Kidney epithelial cell (primary cell): ENCODE measurements around the gene ARID3A. TPM values are rescaled to one million over a fixed set of nuclear protein-coding genes. Genes with fewer than 3 reads are reported as not detected.

Experiments
- DNase-seq: peaks from one replicate; pipeline ENCODE4 v3.0.0-alpha.2; 2010; ENCODE audit warnings: low read depth
- H3K27me3 ChIP-seq: 2 replicates; pipeline ENCODE4 v1.6.0; 2011; ENCODE audit warnings: low read length; ENCODE audit not compliant: control insufficient read depth, insufficient read depth
- H3K36me3 ChIP-seq: 2 replicates; pipeline ENCODE4 v1.5.1; 2011; ENCODE audit warnings: low read length; ENCODE audit not compliant: control insufficient read depth, insufficient read depth
- H3K4me3 ChIP-seq: 2 replicates; pipeline ENCODE4 v1.5.1; 2011; ENCODE audit warnings: low read depth, mild to moderate bottlenecking, control low read depth, low read length
- CTCF ChIP-seq: IDR thresholded peaks from 2 replicates; pipeline ENCODE4 v1.5.1; 2011; ENCODE audit warnings: mild to moderate bottlenecking, moderate library complexity, low read length, control low read depth, inconsistent platforms; ENCODE audit not compliant: insufficient read depth, poor library complexity, severe bottlenecking
- total RNA-seq: library from RNA; depleted of rRNA; stranded (reverse); fragments of >200 nt; gene quantifications from 2 replicates; pipeline ENCODE4 v1.2.3, GENCODE V29; 2015

ARID3A gene
- total RNA-seq, 1 donor from 2014 or later, result 27.4 TPM

DNA sequence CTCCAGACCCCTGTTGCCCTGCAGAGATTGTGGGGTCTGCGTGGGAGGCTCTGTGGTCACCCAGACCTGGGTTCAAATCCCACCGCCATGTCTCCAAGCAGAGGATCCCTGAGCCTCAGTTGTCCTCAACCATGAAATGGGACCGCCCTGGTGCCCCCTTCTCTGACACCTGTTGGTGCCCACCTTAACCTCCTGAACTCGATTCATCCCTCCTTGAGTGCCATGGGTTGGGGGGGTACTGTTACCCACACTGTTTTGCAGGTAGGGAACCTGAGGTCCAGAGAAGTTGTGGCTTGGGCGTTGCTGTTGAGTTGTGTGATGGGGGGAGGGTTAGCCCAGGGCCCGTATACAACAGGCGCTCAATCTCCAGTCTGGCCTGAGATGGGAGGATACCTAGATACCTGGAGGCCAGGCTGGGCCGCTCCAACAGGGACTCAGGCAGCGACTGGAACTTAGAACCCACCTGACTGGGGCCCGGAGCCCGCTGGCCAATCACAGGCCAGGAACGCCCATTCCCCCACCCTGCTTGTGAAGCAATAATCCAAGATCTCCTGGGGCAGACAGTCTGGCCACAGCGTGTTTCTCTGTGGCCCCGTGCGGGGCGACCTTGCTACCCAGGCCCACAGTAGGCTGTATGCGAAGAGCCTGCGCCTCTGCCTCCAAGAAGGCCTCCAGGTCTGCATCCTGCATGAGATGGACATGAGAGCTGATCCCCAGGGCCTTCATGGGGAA lies 2.8 kb downstream of the ARID3A start:
- no peak for DNase-seq
- H3K27me3 ChIP-seq, result no peaks in the 10 kb centered on the region
- no peak for TF ChIP-seq CTCF
- no peaks in the 10 kb centered on the region for H3K36me3 ChIP-seq
- no peak overlapping the region for H3K4me3 ChIP-seq

DNA sequence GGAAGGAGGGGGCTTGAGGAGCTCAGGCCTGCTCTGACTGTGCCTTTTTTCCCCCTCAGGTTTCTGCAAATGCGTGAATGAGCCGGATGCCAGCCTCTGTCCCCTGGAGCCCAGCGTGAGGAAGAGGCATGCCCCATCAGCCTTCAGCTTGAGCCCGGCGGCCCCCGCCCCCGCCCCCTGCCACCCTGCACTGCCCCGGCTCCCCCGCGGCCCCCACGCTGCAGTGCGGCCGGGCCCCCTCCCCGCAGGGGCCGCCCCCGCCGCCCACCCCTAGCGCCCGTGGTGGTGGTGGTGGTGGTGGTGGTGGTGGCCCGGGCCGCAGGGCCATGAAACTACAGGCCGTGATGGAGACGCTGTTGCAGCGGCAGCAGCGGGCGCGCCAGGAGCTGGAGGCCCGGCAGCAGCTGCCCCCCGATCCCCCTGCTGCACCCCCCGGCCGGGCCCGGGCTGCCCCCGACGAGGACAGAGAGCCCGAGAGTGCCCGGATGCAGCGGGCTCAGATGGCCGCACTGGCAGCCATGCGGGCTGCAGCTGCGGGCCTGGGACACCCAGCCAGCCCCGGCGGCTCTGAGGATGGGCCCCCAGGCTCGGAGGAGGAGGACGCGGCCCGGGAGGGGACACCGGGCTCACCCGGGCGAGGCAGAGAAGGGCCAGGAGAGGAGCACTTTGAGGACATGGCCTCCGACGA lies 3.5 kb downstream of the ARID3A start:
- no peaks in the 10 kb centered on the region for H3K36me3 ChIP-seq
- no peak overlapping the region for H3K4me3 ChIP-seq
- DNase-seq, result no peak
- no peaks in the 10 kb centered on the region for H3K27me3 ChIP-seq
- no peak for TF ChIP-seq CTCF

DNA sequence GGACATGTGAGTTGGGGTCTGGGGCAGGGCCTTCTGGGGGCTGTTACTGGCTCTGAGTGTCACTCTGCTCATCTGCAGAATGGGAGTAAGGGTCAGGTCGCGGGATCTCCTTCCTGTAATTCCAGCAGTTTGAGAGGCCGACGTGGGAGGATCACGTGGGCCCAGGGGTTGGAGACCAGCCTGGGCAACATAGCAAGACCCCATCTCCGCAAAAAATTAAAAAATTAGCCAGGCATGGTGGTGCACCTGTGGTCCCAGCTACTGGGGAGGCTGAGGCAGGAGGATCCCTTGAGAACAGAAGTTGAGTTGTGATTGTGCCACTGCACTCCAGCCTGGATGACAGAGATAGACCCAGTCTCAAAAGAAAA lies 4.0 kb downstream of the ARID3A start:
- Histone ChIP-seq H3K36me3 (no peaks in the 10 kb centered on the region), H3K27me3 (no peaks in the 10 kb centered on the region), H3K4me3 (no peak overlapping the region)
- no peak for TF ChIP-seq CTCF
- DNase-seq, result no peak

DNA sequence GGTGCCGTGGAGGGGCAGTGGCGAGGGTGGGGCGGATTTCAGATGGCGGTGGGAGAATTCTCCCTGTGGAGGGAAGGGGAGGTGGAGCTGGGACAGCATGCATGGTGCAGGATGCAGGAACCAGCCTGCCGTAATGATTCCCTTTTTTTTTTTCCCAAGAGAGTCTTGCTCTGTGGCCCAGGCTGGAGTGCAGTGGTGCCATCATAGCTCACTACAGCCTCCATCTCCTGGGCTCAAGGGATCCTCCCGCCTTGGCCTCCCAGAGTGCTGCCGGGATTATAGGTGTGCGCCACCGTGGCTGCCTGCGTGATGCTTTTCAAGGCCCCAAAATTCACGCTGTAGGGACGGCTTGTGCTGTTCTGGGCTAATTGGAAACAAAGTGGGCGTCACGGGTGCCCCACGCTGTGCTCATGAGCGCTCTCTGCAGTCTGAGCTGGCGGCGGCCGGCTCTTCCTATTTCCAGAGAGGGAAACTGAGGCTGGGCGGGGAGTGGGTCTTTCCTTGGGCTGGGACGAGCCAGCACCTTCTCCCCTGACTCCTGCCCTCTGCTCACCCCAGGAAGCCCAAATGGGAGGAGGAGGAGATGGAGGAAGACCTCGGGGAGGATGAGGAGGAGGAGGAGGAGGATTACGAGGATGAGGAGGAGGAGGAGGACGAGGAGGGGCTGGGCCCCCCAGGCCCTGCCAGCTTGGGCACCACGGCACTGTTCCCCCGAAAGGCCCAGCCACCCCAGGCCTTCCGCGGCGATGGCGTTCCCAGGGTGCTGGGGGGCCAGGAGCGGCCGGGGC lies 6.2 kb downstream of the ARID3A start:
- no peaks in the 10 kb centered on the region for H3K36me3 ChIP-seq
- no peaks in the 10 kb centered on the region for H3K27me3 ChIP-seq

DNA sequence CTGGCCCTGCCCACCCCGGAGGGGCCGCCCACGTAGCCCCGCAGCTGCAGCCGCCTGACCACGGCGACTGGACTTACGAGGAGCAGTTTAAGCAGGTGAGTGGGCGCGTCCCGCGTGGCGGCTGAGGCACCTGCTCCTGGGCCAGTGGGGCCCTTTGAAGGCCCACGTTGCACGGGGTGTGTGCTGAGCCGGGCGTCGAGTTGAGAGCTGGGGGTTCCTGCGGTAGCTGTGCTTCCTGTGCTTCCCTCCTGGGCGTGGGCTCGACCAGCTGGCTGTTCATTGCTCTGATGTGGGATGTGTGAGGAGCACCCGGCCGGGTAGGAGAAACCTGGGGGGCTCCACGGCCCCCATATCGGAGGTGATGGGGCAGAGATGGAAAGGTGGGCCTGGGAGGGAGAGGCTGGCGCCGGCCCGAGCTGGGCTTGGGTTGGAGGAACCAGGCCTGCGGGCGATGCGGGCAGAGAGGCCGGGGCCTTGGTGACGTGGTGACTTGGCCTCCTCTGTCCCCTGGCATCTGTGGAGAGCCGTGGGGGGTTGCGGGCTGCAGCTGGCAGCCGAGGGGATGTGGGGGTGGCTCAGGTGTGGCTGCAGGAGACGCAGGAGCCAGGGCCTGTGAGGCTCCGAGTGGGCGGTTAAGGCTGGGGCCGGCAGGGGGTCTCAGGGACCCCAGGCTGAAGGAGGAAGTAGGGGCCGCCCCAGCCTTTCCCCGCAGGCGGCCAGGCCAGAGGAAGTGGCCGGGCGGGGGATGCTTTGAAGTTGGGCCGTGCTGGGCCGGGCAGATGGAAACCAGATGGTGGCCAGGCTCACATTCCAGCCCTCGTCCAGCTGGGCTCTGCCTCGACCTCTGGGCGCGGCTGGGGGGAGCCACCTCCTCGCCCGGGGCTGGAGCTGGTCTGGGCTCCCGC lies 7.1 kb downstream of the ARID3A start:
- H3K4me3 ChIP-seq, result no peak overlapping the region
- H3K27me3 ChIP-seq, result no peaks in the 10 kb centered on the region
- H3K36me3 ChIP-seq, result no peaks in the 10 kb centered on the region
- DNase-seq, result no peak
- no peak for TF ChIP-seq CTCF

More for the DNA sequence above, 6.2 kb downstream of the ARID3A start:
- no peak overlapping the region for H3K4me3 ChIP-seq
- no peak for DNase-seq
- TF ChIP-seq CTCF, result no peak
